Mucosa of descending colon (tissue), 3 donors: Measurements from ENCODE around the gene AZIN2. TPM values are rescaled to one million over a fixed set of nuclear protein-coding genes. Genes with fewer than 3 reads are reported as not detected.

Source experiments
- ATAC-seq: fragments of 200-7000 bp; cut with Tn5 transposase; one replicate; pipeline ENCODE4 v1.9.1; 2020; ENCODE audit warnings: mild to moderate bottlenecking, moderate library complexity
- DNase-seq, 3 donors: peaks; one replicate each; pipeline ENCODE4 v3.0.0-alpha.2; 2020
- H3K36me3 ChIP-seq: fragments of 200-600 bp; one replicate; pipeline ENCODE4 v1.8.0; 2021; ENCODE audit warnings: low read depth, mild to moderate bottlenecking
- H3K4me1 ChIP-seq: fragments of 200-600 bp; one replicate; pipeline ENCODE4 v1.8.0; 2021; ENCODE audit warnings: low read depth, mild to moderate bottlenecking
- H3K4me3 ChIP-seq: fragments of 200-600 bp; one replicate; pipeline ENCODE4 v1.8.0; 2021; ENCODE audit warnings: mild to moderate bottlenecking
- H3K9me3 ChIP-seq: fragments of 200-600 bp; one replicate; pipeline ENCODE4 v1.8.0; 2021; ENCODE audit warnings: mild to moderate bottlenecking
- CTCF ChIP-seq: fragments of 200-600 bp; IDR thresholded peaks from one replicate; pipeline ENCODE4 v1.8.0; 2022; ENCODE audit warnings: antibody characterized with exemption, mild to moderate bottlenecking
- intact Hi-C, 2 donors: fragments of 100-400 bp; cut with DNase I in 1 of 2; cut with micrococcal nuclease in 1 of 2; formaldehyde crosslinking; loops; one replicate each; pipeline versions ENCODE4 v1.11.0 to v1.11.1; 2022; cut with DNase I, micrococcal nuclease
- total RNA-seq, 3 donors: library from RNA; stranded (reverse); fragmentation: NEBNext Ultra II Directional in 2 of 3; extraction: Animal tissue kit (Norgen Biotek cat#: 25700) in 2 of 3; gene quantifications; one replicate each; pipeline versions ENCODE4 v1.2.1 to v1.2.4, GENCODE V29; 2021 to 2023
- donor health status: DM: no; HTN: no; CAD: no; lungs with moderate emphysema.
- donor health status: DM: no; HTN: no; CAD: no.
- donor health status: DM: no; HTN: yes; CAD: no.

AZIN2 gene
- total RNA-seq, 3 donors from 2014 or later, result 13.8 to 36.5 (median 19.0) TPM

DNA sequence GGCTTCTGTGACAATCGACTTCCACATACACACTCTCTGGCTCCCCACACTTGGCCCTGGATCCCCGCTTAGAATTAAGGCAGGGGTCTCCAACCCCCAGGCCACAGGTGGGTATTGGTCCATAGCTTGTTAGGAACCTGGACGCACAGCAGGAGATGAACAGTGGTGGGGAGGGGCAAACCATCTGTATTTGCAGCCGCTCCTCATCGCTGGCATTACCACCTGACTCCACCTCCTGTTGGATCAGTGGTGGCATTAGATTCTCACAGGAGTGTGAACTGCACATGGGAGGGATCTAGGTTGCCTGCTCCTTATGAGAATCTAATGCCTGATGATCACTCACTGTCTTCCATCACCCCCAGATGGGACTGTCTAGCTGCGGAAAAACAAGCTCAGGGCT is 84.9 kb downstream of the AZIN2 start:
- ATAC-seq (no peak), DNase-seq (no peak)
- Histone ChIP-seq H3K9me3 (no peaks in the 10 kb centered on the region), H3K36me3 (no peaks in the 10 kb centered on the region), H3K4me1 (no peaks in the 10 kb centered on the region), H3K4me3 (no peak overlapping the region)
- intact Hi-C loops, result no loop called here
- no peak for TF ChIP-seq CTCF

GRCh38 chr1:33167650-33168447 is 86.9 kb downstream of the AZIN2 start:
- Histone ChIP-seq H3K36me3 (no peaks in the 10 kb centered on the region), H3K4me3 (no peak overlapping the region), H3K4me1 (no peaks in the 10 kb centered on the region), H3K9me3 (no peaks in the 10 kb centered on the region)
- TF ChIP-seq CTCF, result no peak
- DNase-seq (no peak), ATAC-seq (no peak)
- intact Hi-C loops, result no loop called here

GRCh38 chr1:33168556-33169289 is 87.8 kb downstream of the AZIN2 start:
- ATAC-seq (no peak), DNase-seq (no peak)
- no peak overlapping the region for H3K4me3 ChIP-seq
- no peaks in the 10 kb centered on the region for H3K4me1 ChIP-seq
- H3K9me3 ChIP-seq, result no peaks in the 10 kb centered on the region
- intact Hi-C loops, result no loop called here
- no peaks in the 10 kb centered on the region for H3K36me3 ChIP-seq
- no peak for TF ChIP-seq CTCF

DNA sequence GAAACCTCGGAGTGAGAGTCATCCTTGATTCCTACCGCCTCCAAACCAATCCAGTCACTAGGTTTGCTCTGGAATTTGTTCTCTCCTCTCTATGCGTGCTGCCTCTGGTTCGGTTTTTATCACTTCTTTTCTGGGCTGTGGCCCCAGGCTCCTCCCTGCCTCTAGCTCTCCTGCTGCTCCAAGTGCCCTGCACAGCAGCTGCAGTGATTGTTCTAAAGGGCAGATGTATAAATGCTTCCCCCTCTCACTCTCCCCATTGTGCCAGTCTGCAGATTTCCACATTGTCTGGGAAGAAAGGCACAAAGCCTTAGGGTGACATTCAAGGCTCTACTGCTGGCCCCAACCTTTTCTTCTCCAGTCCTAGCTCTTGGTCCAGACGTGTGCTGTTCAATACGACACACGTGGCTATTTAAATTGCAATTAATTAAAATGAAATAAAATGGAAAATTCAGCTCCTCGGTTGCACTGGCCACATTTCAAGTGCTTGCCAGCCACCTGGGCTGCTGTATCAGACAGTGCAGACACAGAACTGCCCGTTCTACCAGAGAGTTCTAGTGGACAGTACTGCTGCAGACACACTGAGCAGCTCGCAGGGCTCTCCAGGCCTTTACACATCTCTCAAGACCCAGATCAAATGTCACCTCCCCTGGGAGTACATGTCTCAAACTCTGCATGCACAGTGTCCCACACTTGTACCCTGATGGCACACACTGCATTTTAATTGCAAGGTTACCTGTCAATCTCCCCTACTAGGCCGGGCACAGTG is 88.5 kb downstream of the AZIN2 start:
- no peak for ATAC-seq
- no peaks in the 10 kb centered on the region for H3K36me3 ChIP-seq

More for the DNA sequence above, 88.5 kb downstream of the AZIN2 start:
- Histone ChIP-seq H3K9me3 (no peaks in the 10 kb centered on the region), H3K4me3 (no peak overlapping the region), H3K4me1 (no peaks in the 10 kb centered on the region)
- TF ChIP-seq CTCF, result no peak
- no peak for DNase-seq
- intact Hi-C loops, result no loop called here

Other genes with a start within 250 kb of the AZIN2 start
- under 1 TPM; 0.38 to 0.51 (median 0.41) TPM for gene FNDC5, start 210.2 kb upstream of the AZIN2 start, total RNA-seq
- 1 to 10 TPM; 1.1 to 2.0 (median 1.1) TPM for gene HPCA, start 194.7 kb upstream of the AZIN2 start, total RNA-seq
- 100 to 1,000 TPM; 426 to 995 (median 483) TPM for gene TMEM54, start 179.8 kb upstream of the AZIN2 start, total RNA-seq
- gene RNF19B, start 116.3 kb upstream of the AZIN2 start, total RNA-seq, result 10 to 100 TPM; 51.5 to 74.9 (median 68.0) TPM
- gene AK2, start 44.3 kb upstream of the AZIN2 start, total RNA-seq, result 100 to 1,000 TPM; 147 to 228 (median 186) TPM
- 1 to 10 TPM; 5.0 to 9.3 (median 5.2) TPM for gene TRIM62, start 100.9 kb downstream of the AZIN2 start, total RNA-seq
- 10 to 100 TPM; 12.1 to 33.3 (median 13.7) TPM for gene ZNF362, start 175.3 kb downstream of the AZIN2 start, total RNA-seq
- not detected for gene A3GALT2, start 239.9 kb downstream of the AZIN2 start, total RNA-seq